Measurements from ENCODE around the gene CAPN8.

CAPN8 gene

GRCh38 chr1:223670458-223671159 is 5.1 kb upstream of the CAPN8 start:
- H3K36me3 ChIP-seq (ENCODE audit: insufficient read depth) = no peaks in the 10 kb centered on the region
- H3K4me1 ChIP-seq (ENCODE audit: low read depth, poor library complexity, severe bottlenecking) = no peaks in the 10 kb centered on the region
- H2AFZ ChIP-seq (ENCODE audit: low read depth) = no peak overlapping the region
- H3K9ac ChIP-seq = no peak overlapping the region
- H3K79me2 ChIP-seq (ENCODE audit: insufficient read depth, low read depth) = no peaks in the 10 kb centered on the region
- H3K4me3 ChIP-seq (IDR thresholded peaks at IDR 0.05; ENCODE audit: insufficient read depth, low read depth, low read length) = no peak overlapping the region
- H3K27ac ChIP-seq = no peak overlapping the region
- H3K27me3 ChIP-seq (ENCODE audit: insufficient read depth, low read depth) = no peaks in the 10 kb centered on the region
- H4K20me1 ChIP-seq (ENCODE audit: insufficient read depth) = no peaks in the 10 kb centered on the region
- H3K4me2 ChIP-seq = no peak overlapping the region
- peak; percentile 58 for TF ChIP-seq CTCF (conservative IDR thresholded peaks at IDR 0.05; ENCODE audit: low read depth, low read length)

- Histone ChIP-seq H2AFZ (ENCODE audit: low read depth) (no peak overlapping the region), H3K27me3 (ENCODE audit: insufficient read depth, low read depth) (no peaks in the 10 kb centered on the region), H3K36me3 (ENCODE audit: insufficient read depth) (no peaks in the 10 kb centered on the region), H3K4me3 (IDR thresholded peaks at IDR 0.05; ENCODE audit: insufficient read depth, low read depth, low read length) (no peak overlapping the region), H3K9ac (no peak overlapping the region), H3K4me2 (no peak overlapping the region), H3K4me1 (ENCODE audit: low read depth, poor library complexity, severe bottlenecking) (no peaks in the 10 kb centered on the region), H3K27ac (no peak overlapping the region), H3K79me2 (ENCODE audit: insufficient read depth, low read depth) (no peaks in the 10 kb centered on the region), H4K20me1 (ENCODE audit: insufficient read depth) (no peaks in the 10 kb centered on the region)
- no peak for TF ChIP-seq CTCF (conservative IDR thresholded peaks at IDR 0.05; ENCODE audit: low read depth, low read length)
These were observed 3.7 kb upstream of the CAPN8 start for GRCh38 chr1:223669003-223669795.

GRCh38 chr1:223667484-223668182 is 2.1 kb upstream of the CAPN8 start:
- no peaks in the 10 kb centered on the region for H4K20me1 ChIP-seq (ENCODE audit: insufficient read depth)
- no peak overlapping the region for H3K27ac ChIP-seq
- TF ChIP-seq CTCF (conservative IDR thresholded peaks at IDR 0.05; ENCODE audit: low read depth, low read length) = no peak
- no peaks in the 10 kb centered on the region for H3K27me3 ChIP-seq (ENCODE audit: insufficient read depth, low read depth)
- H3K36me3 ChIP-seq (ENCODE audit: insufficient read depth) = no peaks in the 10 kb centered on the region
- H3K79me2 ChIP-seq (ENCODE audit: insufficient read depth, low read depth) = no peaks in the 10 kb centered on the region
- H3K9ac ChIP-seq = no peak overlapping the region
- no peak overlapping the region for H3K4me2 ChIP-seq
- H2AFZ ChIP-seq (ENCODE audit: low read depth) = no peak overlapping the region
- H3K4me3 ChIP-seq (IDR thresholded peaks at IDR 0.05; ENCODE audit: insufficient read depth, low read depth, low read length) = no peak overlapping the region
- no peaks in the 10 kb centered on the region for H3K4me1 ChIP-seq (ENCODE audit: low read depth, poor library complexity, severe bottlenecking)

GRCh38 chr1:223664106-223664505 is 1.4 kb downstream of the CAPN8 start:
- H3K36me3 ChIP-seq (ENCODE audit: insufficient read depth) = no peaks in the 10 kb centered on the region
- TF ChIP-seq CTCF (conservative IDR thresholded peaks at IDR 0.05; ENCODE audit: low read depth, low read length) = no peak
- H3K4me2 ChIP-seq = no peak overlapping the region
- H3K27ac ChIP-seq = no peak overlapping the region
- H3K27me3 ChIP-seq (ENCODE audit: insufficient read depth, low read depth) = no peaks in the 10 kb centered on the region
- no peak overlapping the region for H2AFZ ChIP-seq (ENCODE audit: low read depth)
- H4K20me1 ChIP-seq (ENCODE audit: insufficient read depth) = no peaks in the 10 kb centered on the region
- H3K4me1 ChIP-seq (ENCODE audit: low read depth, poor library complexity, severe bottlenecking) = no peaks in the 10 kb centered on the region
- H3K9ac ChIP-seq = no peak overlapping the region
- no peak overlapping the region for H3K4me3 ChIP-seq (IDR thresholded peaks at IDR 0.05; ENCODE audit: insufficient read depth, low read depth, low read length)
- no peaks in the 10 kb centered on the region for H3K79me2 ChIP-seq (ENCODE audit: insufficient read depth, low read depth)
